AG04450 (cell line): Measurements from ENCODE around the gene SDK1. TPM values are rescaled to one million over a fixed set of nuclear protein-coding genes. Genes with fewer than 3 reads are reported as not detected.

Source experiments
- CTCF ChIA-PET: fragments of 300-600, 350-600 bp; formaldehyde crosslinking; extraction: SDS; loops from one replicate; lab custom pipeline; 2022; ENCODE audit warnings: antibody characterized with exemption, inconsistent platforms; lab: Charles Lee
- POLR2A ChIA-PET: fragments of 350-600 bp; formaldehyde crosslinking; extraction: SDS; loops from one replicate; lab custom pipeline; 2021; ENCODE audit warnings: antibody characterized with exemption, inconsistent platforms; lab: Yijun Ruan, JAX
- DNase-seq: peaks from one replicate; pipeline ENCODE4 v3.0.0-alpha.2; 2011; ENCODE audit warnings: low read depth, low spot score
- H3K27ac ChIP-seq: one replicate; pipeline ENCODE4 v1.5.1; 2012; ENCODE audit warnings: low read depth, low read length, control low read depth
- H3K27me3 ChIP-seq: one replicate; pipeline ENCODE4 v1.6.0; 2012; ENCODE audit warnings: low read length; ENCODE audit not compliant: control insufficient read depth, insufficient read depth
- H3K4me3 ChIP-seq: 2 replicates; pipeline ENCODE4 v1.5.1; 2011; ENCODE audit warnings: mild to moderate bottlenecking, low read depth, low read length, control low read depth
- H3K9me3 ChIP-seq: 2 replicates; pipeline ENCODE4 v1.5.1; 2012; ENCODE audit warnings: low read length; ENCODE audit not compliant: control insufficient read depth, insufficient read depth
- CTCF ChIP-seq: IDR thresholded peaks from 2 replicates; pipeline ENCODE4 v1.5.1; 2011; ENCODE audit warnings: low read depth, low read length, control low read depth, inconsistent platforms
- polyA plus RNA-seq: library from polyadenylated mRNA; depleted of rRNA; stranded (reverse); fragments of >200 nt; gene quantifications from 2 replicates; pipeline ENCODE4 v1.2.3, GENCODE V29; 2011

SDK1 gene
- polyA plus RNA-seq, 1 experiment = 2.2 TPM

- Histone ChIP-seq H3K27me3 (peaks cover 22% of the 10 kb centered on the region), H3K9me3 (no peaks in the 10 kb centered on the region), H3K27ac (no peak overlapping the region), H3K4me3 (no peak overlapping the region)
- DNase-seq = no peak
- no peak for TF ChIP-seq CTCF
- ChIA-PET POLR2A (no interaction called here), CTCF (no interaction called here)
Observed at GRCh38 chr7:3297105-3297819, 3.8 kb upstream of the SDK1 start.

- DNase-seq = no peak
- Histone ChIP-seq H3K9me3 (no peaks in the 10 kb centered on the region), H3K4me3 (peak overlapping the region; percentile 62), H3K27ac (no peak overlapping the region), H3K27me3 (peaks cover 22% of the 10 kb centered on the region)
- ChIA-PET POLR2A (no interaction called here), CTCF (interaction anchor here (0.9 to 2.1 kb wide), 5 partner anchors 9 to 373 kb away, joined by 3 to 5 read pairs (median 4); no protein-coding TSS in a partner anchor)
- TF ChIP-seq CTCF = no peak
Observed at GRCh38 chr7:3300221-3300650, 816 bp upstream of the SDK1 start.

- no peak for TF ChIP-seq CTCF
- Histone ChIP-seq H3K9me3 (no peaks in the 10 kb centered on the region), H3K27ac (no peak overlapping the region), H3K27me3 (peaks cover 27% of the 10 kb centered on the region), H3K4me3 (peak overlapping the region; percentile 52)
- ChIA-PET CTCF (interaction anchor here (0.6 to 2.1 kb wide), 7 partner anchors 8 to 1347 kb away, joined by 3 to 8 read pairs (median 5); no protein-coding TSS in a partner anchor), POLR2A (no interaction called here)
- DNase-seq = no peak
Observed at GRCh38 chr7:3301449-3301731, 338 bp downstream of the SDK1 start.

GRCh38 chr7:3301831-3302618, 973 bp downstream of the SDK1 start:
- CTCF ChIA-PET = interaction anchor here (0.6 to 1.9 kb wide), 11 partner anchors 8 to 597 kb away, joined by 3 to 8 read pairs (median 4); no protein-coding TSS in a partner anchor
- Histone ChIP-seq H3K27me3 (peaks cover 27% of the 10 kb centered on the region), H3K9me3 (no peaks in the 10 kb centered on the region), H3K4me3 (peak overlapping the region; percentile 59), H3K27ac (no peak overlapping the region)
- peak; percentile 46 for TF ChIP-seq CTCF
- POLR2A ChIA-PET = no interaction called here
- no peak for DNase-seq
